Retinal pigment epithelial cell (primary cell): Measurements from ENCODE around the gene PDZD2.

Experiments
- DNase-seq: peaks from one replicate; pipeline ENCODE4 v3.0.0-alpha.2; 2010; ENCODE audit warnings: low read depth
- H3K4me3 ChIP-seq: 2 replicates; pipeline ENCODE4 v1.5.1; 2011; ENCODE audit warnings: mild to moderate bottlenecking, low read length, control low read depth, moderate library complexity
- TF ChIP-seq, protein P1 (sequence below): conservative IDR thresholded peaks from 2 replicates; pipeline ENCODE4 v1.5.1; 2011; ENCODE audit warnings: low read depth, low read length, control low read depth, inconsistent platforms

The PDZD2 gene

DNA sequence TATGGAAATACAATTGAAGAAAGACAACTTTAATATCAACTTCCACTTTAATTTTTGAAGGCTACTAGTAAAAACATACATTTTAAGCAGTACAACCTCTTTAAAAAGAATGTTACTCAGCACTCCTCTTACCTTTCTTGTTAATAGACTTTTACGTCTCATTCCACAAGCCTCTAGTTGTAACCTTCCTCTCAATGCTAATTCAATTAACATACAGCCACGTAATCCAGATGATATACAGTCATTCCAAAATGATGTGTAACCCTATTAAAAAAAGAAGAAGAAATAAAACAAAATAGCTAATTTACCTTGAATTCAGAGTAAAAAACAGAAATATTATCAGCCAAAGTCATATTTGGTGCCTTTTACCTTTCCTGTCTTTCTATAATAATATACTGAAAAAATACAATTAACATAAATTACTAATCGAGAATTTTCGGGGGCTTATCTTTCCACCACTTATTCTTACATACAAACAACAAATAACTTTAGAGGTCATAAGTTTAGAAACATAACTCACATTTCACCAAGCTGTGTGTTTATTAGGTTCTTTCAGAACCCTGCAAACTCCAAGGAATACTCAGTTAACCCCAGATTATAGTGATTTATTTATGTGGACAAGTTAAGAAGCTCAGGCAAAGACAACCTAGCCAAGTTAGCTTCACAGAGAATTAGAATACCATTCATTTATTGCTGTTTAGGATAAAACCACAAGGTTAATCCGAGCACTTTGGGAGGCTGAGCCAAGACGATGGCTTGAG is 504.9 kb downstream of the PDZD2 start:
- TF ChIP-seq, protein P1, sequence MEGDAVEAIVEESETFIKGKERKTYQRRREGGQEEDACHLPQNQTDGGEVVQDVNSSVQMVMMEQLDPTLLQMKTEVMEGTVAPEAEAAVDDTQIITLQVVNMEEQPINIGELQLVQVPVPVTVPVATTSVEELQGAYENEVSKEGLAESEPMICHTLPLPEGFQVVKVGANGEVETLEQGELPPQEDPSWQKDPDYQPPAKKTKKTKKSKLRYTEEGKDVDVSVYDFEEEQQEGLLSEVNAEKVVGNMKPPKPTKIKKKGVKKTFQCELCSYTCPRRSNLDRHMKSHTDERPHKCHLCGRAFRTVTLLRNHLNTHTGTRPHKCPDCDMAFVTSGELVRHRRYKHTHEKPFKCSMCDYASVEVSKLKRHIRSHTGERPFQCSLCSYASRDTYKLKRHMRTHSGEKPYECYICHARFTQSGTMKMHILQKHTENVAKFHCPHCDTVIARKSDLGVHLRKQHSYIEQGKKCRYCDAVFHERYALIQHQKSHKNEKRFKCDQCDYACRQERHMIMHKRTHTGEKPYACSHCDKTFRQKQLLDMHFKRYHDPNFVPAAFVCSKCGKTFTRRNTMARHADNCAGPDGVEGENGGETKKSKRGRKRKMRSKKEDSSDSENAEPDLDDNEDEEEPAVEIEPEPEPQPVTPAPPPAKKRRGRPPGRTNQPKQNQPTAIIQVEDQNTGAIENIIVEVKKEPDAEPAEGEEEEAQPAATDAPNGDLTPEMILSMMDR: no peak
- no peak overlapping the region for H3K4me3 ChIP-seq

DNA sequence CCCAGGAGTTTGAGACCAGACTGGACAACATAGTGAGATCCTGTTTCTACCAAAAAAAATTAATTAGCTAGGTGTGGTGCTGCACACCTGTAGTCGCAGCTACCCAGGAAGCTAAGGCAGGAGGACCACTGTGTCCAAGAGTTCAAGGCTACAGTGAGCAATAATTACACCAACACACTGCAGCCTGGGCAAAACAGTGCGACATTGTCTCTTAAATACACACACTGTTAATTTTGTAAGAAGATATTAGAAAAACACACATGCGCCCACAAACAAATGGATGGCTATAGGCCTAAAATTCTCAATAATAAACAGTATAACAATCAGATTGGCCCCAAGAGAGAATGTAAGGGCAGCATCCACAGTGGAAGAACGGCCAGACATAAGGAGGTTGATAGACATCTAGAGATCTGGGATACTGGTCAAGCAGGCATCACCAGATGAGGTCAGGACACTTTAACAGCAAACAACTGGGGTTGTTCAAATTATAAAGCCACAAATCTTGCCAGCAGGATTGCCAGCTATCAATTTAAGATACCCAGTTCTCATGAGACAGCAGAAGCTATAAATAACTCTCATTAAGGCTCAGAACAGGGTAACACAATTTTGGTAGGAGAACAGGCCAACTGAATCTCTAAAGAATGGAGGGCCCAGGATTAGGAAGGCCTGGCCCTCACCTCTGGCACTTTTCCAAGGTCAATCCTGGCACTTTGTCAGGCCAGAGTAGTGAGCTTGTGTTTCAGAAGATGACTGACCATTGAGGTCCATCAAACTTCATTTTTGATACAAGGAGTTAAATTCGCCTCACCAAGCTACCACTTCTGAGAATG is 505.7 kb downstream of the PDZD2 start:
- TF ChIP-seq, protein P1: no peak
- H3K4me3 ChIP-seq: no peak overlapping the region
- no peak for DNase-seq

More for the DNA sequence above, 504.9 kb downstream of the PDZD2 start:
- peak; percentile 89 for DNase-seq

DNA sequence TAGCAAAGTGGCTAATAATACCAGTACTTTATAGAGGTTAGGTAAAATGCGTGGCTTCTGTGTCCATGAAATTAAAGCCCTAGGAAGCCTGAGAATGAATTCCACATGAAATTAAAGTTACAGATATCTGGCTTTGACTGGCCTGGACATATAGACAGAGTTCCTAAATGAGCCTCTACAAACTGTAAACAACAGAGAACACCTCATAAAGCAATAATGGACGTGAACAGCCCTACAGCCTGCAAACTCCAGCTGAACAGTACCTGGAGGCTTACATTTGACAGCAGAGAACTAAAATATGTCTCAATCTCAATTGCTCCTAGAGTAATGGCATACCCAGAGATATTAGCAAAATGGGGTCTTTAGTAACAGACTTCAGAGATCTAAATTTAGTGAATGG is 506.4 kb downstream of the PDZD2 start:
- DNase-seq: no peak
- H3K4me3 ChIP-seq: no peak overlapping the region
- TF ChIP-seq, protein P1: no peak

DNA sequence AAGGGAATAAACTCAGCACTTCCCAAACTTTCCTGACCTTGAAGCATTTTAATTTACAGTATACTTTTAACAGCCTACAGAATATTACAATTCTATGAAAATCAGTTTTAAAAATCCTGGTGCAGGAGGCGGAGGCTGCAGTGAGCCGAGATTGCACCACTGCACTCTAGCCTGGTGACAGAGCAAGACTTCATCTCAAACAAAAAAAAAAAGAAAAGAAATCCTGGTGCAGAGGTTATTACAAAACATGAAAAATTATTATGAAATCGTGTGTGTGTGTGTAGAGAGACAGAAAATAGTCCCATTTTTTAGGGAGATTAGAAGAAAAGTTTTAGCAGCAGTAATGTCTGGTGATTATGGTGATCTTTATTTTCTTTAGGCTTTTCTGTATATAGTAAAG is 508.3 kb downstream of the PDZD2 start:
- no peak overlapping the region for H3K4me3 ChIP-seq
- TF ChIP-seq, protein P1: no peak
- no peak for DNase-seq

DNA sequence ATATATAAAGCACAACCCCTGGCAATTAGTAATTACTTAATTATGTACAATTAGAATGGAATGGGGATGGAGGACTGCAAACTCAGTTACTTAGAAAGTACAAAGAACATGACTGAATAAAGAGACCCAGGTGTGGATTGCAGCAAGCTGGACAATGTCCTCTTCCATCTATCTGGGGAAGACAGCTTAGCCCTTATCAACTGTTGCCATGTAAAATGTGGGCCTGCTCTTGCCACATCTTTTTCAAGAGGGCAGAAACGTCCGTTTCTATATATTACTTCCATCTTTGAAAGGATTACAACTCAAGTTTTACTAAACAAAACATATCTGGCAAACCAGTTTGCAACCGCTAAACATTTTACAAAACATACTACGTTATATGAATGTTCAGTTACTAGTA is 509.0 kb downstream of the PDZD2 start:
- no peak overlapping the region for H3K4me3 ChIP-seq
- DNase-seq: no peak
- TF ChIP-seq, protein P1: no peak

DNA sequence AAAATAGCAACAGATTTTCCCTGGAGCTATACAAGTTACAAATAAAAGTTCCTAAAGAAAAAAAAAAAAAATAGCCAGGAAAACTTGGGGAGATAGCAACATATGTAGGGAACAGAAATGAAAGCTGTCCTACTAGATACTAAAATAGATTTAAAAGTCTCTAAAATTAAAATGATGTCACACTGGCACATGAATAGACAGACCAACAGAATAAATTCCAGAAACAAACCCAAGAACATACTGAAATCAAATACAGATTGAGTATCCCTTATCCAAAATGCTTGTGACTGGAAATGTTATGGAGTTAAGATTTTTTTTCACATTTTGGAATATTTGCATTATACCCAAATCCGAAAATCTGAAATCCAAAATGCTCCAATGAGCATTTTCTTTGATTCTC is 511.4 kb downstream of the PDZD2 start:
- TF ChIP-seq, protein P1: no peak
- DNase-seq: no peak
- H3K4me3 ChIP-seq: no peak overlapping the region
